ENCODE results near the gene TRHDE.

The TRHDE gene

DNA sequence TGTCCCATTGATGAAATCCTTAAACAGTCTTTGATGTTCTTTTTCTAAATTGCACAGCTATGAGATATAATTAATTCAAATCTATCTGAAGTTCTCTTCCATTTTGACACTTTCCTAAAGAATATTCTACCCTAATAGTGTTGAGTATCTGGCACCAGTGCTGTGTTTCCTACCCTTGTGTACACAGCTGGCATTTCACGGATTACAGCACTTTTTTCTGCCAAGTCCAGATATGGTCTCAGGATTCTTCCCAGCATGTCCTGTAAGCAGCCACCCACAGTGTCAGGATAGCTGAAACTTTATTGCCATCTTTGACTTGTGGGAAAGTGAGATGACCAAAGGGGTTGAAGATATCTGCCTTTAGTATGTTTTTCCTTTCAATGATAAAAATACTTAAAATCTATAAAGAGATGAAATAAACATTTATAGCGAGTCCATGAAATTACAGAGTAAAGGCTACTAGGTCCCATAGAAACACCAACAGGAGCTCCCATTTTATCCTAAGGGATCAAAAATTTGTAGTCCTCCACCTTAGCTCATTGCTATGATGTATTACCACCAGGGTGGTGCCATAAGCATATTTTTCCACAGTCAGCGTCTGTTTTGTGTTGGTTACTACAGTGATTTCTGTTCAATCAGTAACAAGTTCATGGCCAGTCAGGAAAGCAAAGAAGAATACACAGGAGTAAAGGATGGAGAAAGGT, 96.7 kb downstream of the TRHDE start:
- DNase-seq (ENCODE audit: low read depth), result no peak
- TF ChIP-seq, protein P1, sequence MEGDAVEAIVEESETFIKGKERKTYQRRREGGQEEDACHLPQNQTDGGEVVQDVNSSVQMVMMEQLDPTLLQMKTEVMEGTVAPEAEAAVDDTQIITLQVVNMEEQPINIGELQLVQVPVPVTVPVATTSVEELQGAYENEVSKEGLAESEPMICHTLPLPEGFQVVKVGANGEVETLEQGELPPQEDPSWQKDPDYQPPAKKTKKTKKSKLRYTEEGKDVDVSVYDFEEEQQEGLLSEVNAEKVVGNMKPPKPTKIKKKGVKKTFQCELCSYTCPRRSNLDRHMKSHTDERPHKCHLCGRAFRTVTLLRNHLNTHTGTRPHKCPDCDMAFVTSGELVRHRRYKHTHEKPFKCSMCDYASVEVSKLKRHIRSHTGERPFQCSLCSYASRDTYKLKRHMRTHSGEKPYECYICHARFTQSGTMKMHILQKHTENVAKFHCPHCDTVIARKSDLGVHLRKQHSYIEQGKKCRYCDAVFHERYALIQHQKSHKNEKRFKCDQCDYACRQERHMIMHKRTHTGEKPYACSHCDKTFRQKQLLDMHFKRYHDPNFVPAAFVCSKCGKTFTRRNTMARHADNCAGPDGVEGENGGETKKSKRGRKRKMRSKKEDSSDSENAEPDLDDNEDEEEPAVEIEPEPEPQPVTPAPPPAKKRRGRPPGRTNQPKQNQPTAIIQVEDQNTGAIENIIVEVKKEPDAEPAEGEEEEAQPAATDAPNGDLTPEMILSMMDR (conservative IDR thresholded peaks at IDR 0.05; ENCODE audit: control insufficient read depth, insufficient read depth, low read depth, low read length), result no peak
- H3K4me3 ChIP-seq (ENCODE audit: control insufficient read depth, low read depth, low read length), result no peak overlapping the region

DNA sequence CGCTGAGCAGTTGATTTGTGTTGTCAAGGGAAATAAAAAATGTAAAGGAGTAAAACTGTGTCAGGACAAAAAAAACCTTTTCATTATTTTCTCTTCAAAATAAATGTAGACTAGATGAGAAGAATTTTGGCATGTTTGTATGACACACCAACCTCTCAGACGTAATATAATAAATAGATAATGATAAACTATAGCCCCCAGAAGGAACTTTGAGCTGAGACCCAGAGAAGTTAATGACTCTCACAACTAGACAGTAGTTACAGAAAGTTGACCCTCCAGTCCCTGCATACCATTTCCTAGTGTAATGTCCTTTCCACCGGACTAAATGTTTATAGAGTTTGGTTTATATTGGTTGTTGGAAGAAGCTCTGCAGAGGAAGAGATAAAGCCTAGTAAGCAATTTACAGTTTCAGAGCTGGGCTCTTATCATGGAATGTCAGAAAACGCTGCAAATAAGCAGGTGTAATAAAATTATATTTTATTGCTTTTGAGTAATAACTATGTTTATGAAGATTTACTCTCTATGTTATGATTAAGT, 97.3 kb downstream of the TRHDE start:
- DNase-seq (ENCODE audit: low read depth), result no peak
- TF ChIP-seq, protein P1 (conservative IDR thresholded peaks at IDR 0.05; ENCODE audit: control insufficient read depth, insufficient read depth, low read depth, low read length), result no peak

DNA sequence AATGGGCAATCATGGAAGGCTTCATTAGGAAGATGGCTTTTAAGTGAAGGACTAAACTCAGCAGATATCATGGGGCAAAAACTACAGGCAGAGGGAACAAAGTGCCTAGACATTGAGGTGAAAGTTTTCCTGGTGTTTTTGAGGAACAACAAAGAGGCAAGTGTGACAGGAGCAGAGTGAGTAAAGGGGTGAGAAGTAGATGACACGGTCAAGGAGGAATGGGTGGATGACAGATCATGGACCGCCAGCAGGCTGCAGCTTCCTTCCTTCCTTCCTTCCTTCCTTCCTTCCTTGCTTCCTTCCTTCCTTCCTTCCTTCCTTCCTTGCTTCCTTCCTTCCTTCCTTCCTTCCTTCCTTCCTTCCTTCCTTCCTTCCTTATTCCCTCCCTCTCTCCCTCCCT, 108.3 kb downstream of the TRHDE start:
- H3K4me3 ChIP-seq (ENCODE audit: control insufficient read depth, low read depth, low read length), result no peak overlapping the region
- TF ChIP-seq, protein P1 (conservative IDR thresholded peaks at IDR 0.05; ENCODE audit: control insufficient read depth, insufficient read depth, low read depth, low read length), result no peak
- DNase-seq (ENCODE audit: low read depth), result no peak

More for the DNA sequence above, 97.3 kb downstream of the TRHDE start:
- no peak overlapping the region for H3K4me3 ChIP-seq (ENCODE audit: control insufficient read depth, low read depth, low read length)

DNA sequence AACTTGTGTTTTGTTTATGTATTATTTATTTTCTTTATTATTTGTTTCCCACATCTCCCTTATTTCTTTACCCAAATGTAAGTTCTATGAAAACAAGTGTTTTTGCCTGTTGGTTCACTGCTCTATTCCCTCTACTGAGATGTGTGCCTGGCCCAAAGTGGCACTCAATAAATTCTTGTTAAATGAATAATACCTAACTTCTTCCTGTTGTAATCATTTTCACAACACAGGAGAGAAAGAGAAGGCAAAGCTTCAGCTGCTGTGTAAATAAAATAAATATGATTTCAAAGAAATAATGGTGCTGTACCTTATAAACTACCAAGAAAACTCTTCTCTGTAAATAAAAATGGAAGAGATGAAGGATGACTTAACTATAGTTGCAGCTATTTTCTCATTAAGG, 116.2 kb downstream of the TRHDE start:
- TF ChIP-seq, protein P1 (conservative IDR thresholded peaks at IDR 0.05; ENCODE audit: control insufficient read depth, insufficient read depth, low read depth, low read length), result no peak
- DNase-seq (ENCODE audit: low read depth), result no peak
- no peak overlapping the region for H3K4me3 ChIP-seq (ENCODE audit: control insufficient read depth, low read depth, low read length)

DNA sequence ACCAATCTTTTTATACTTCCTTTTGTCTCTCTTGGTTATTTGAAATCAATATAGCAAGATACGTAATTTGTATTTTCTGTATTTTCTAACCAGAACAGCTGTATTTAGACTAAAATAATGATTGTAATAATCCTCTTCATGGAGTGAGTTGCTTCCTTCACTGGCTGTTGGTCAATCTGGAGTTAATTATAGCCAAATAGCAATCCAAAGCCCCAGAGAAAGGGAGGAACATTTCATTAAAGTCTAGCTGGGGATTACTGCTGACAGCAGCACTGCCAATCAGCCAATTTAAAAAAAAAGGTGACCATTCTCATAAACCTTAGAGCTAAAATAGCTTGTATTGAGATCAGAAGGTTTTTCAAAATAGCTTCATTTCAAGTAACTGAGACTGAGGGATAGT, 118.0 kb downstream of the TRHDE start:
- H3K4me3 ChIP-seq (ENCODE audit: control insufficient read depth, low read depth, low read length), result no peak overlapping the region
- no peak for DNase-seq (ENCODE audit: low read depth)
- TF ChIP-seq, protein P1 (conservative IDR thresholded peaks at IDR 0.05; ENCODE audit: control insufficient read depth, insufficient read depth, low read depth, low read length), result no peak

DNA sequence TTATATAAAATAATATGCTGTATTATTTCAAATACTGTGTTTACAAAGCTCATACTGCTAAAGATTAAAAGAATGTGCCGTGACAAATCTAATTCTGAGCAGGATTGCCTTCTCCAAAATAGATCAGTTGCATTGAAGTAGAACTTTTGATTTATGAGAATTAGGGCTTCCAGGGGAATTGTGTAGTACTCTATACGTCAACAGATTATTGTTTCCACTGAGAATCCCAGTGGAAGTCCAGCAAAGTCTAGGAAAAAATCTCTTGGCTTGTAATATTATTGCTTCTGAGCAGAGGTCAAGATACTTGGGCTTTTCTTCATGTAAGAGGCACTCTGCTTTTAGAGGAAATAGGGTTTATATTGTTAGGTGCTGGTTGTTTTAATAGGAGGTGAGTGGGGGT, 133.9 kb downstream of the TRHDE start:
- DNase-seq (ENCODE audit: low read depth), result no peak
- H3K4me3 ChIP-seq (ENCODE audit: control insufficient read depth, low read depth, low read length), result no peak overlapping the region
- TF ChIP-seq, protein P1 (conservative IDR thresholded peaks at IDR 0.05; ENCODE audit: control insufficient read depth, insufficient read depth, low read depth, low read length), result no peak

Data from fibroblast of mammary gland (primary cell).